Transverse colon (tissue), 4 donors: Measurements from ENCODE around the gene GABPB1.

Source experiments
- EP300 ChIP-seq: sonication (generic); formaldehyde crosslinking; IDR thresholded peaks from one replicate; pipeline ENCODE4 v1.6.1; 2017; ENCODE audit warnings: antibody characterized with exemption, low read depth
- POLR2A ChIP-seq: fragments of 450-650 bp; IDR thresholded peaks from one replicate; pipeline ENCODE4 v1.6.1; 2016; ENCODE audit warnings: antibody characterized with exemption, mild to moderate bottlenecking, moderate library complexity
- POLR2AphosphoS5 ChIP-seq, 3 donors: sonication (generic); formaldehyde crosslinking; IDR thresholded peaks; one replicate each; pipeline ENCODE4 v1.6.1; 2016; ENCODE audit warnings: antibody characterized with exemption in 3 of 3
- TF ChIP-seq, protein P1 (sequence below), 5 experiments: fragments of 200-600 bp in 3 of 5; fragments of 450-650 bp in 2 of 5; sonication (generic) in 3 of 5; IDR thresholded peaks; 1 replicate in 2 of 5; 2 replicates in 3 of 5; pipeline ENCODE4 v1.5.1; 2016 to 2017; ENCODE audit warnings: antibody characterized with exemption in 5 of 5, inconsistent platforms in 3 of 5, mild to moderate bottlenecking in 2 of 5, moderate library complexity in 1 of 5

DNA sequence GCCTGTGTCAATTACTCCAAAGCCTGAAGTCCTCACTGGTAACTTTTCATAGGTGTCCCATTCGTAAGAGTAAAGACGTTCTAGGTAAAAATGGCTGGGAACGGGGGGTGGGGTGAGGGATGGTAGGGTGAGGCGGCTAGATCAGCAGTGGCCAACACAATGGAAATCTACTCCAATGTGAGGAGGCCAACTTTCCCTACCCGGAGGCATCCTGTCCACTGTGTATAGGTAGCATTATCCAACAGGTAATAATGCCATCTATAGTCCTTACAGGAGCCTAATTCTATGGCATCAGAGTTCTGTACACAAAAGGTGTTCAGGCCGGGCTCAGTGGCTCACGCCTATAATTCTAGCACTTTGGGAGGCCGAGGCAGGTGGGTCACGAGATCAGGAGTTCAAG, 118.6 kb downstream of the GABPB1 start:
- TF ChIP-seq POLR2AphosphoS5 (IDR thresholded peaks at IDR 0.05) (no peak), POLR2A (no peak), EP300 (no peak)
- TF ChIP-seq, protein P1, sequence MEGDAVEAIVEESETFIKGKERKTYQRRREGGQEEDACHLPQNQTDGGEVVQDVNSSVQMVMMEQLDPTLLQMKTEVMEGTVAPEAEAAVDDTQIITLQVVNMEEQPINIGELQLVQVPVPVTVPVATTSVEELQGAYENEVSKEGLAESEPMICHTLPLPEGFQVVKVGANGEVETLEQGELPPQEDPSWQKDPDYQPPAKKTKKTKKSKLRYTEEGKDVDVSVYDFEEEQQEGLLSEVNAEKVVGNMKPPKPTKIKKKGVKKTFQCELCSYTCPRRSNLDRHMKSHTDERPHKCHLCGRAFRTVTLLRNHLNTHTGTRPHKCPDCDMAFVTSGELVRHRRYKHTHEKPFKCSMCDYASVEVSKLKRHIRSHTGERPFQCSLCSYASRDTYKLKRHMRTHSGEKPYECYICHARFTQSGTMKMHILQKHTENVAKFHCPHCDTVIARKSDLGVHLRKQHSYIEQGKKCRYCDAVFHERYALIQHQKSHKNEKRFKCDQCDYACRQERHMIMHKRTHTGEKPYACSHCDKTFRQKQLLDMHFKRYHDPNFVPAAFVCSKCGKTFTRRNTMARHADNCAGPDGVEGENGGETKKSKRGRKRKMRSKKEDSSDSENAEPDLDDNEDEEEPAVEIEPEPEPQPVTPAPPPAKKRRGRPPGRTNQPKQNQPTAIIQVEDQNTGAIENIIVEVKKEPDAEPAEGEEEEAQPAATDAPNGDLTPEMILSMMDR (IDR thresholded peaks at IDR 0.05) = no peak
